K562 (cell line): ENCODE results near the gene TIGAR. TPM values are rescaled to one million over a fixed set of nuclear protein-coding genes. Genes with fewer than 3 reads are reported as not detected.

Experiments
- CBFA2T2 ChIP-seq: fragments of 450-650 bp; conservative IDR thresholded peaks from 2 replicates; pipeline ENCODE4 v1.6.1; 2017; ENCODE audit warnings: mild to moderate bottlenecking
- CBFA2T3 ChIP-seq: fragments of 450-650 bp; IDR thresholded peaks from 2 replicates; pipeline ENCODE4 v1.6.1; 2017
- CCNT2 ChIP-seq: IDR thresholded peaks from 2 replicates; pipeline ENCODE4 v1.6.1; 2011; ENCODE audit warnings: borderline replicate concordance, low read depth, mild to moderate bottlenecking, moderate library complexity, mixed read lengths, low read length; ENCODE audit not compliant: insufficient read length; ENCODE audit errors: extremely low read depth
- CREB1 ChIP-seq, 2 experiments: sonication (generic) in 1 of 2; formaldehyde crosslinking in 1 of 2; IDR thresholded peaks; 2 replicates each; pipeline versions ENCODE4 v1.6.1 to v1.8.0; 2012 to 2022; ENCODE audit warnings: inconsistent platforms in 1 of 2, mild to moderate bottlenecking in 1 of 2, missing genetic modification reagents in 1 of 2, moderate library complexity in 1 of 2
- CREBBP ChIP-seq: IDR thresholded peaks from one replicate; pipeline ENCODE4 v1.6.1; 2012; ENCODE audit warnings: low read depth, mild to moderate bottlenecking, control low read depth, inconsistent platforms, low read length
- CTBP1 ChIP-seq: fragments of 450-650 bp; IDR thresholded peaks from 2 replicates; pipeline ENCODE4 v1.6.1; 2016; ENCODE audit warnings: borderline replicate concordance
- ELF1 ChIP-seq: fragments of 200-800 bp; sonication (Bioruptor generic); IDR thresholded peaks from 2 replicates; pipeline ENCODE4 v1.6.1; 2016; ENCODE audit warnings: missing genetic modification characterization, missing compliant biosample characterization
- ESRRA ChIP-seq: fragments of 450-650 bp; IDR thresholded peaks from 2 replicates; pipeline ENCODE4 v1.6.1; 2014; ENCODE audit warnings: low read depth, mild to moderate bottlenecking, moderate library complexity, borderline replicate concordance
- GABPB1 ChIP-seq: sonication (generic); formaldehyde crosslinking; IDR thresholded peaks from 2 replicates; pipeline ENCODE4 v1.8.0; 2022; ENCODE audit warnings: mild to moderate bottlenecking, missing genetic modification reagents
- GTF2E2 ChIP-seq: fragments of 200-800 bp; sonication (Bioruptor generic); IDR thresholded peaks from 2 replicates; pipeline ENCODE4 v1.6.1; 2016; ENCODE audit warnings: missing genetic modification characterization, missing compliant biosample characterization
- KLF1 ChIP-seq: fragments of 450-650 bp; IDR thresholded peaks from 2 replicates; pipeline ENCODE4 v1.6.1; 2016; ENCODE audit warnings: missing genetic modification characterization, missing compliant biosample characterization
- L3MBTL2 ChIP-seq: fragments of 450-650 bp; IDR thresholded peaks from 2 replicates; pipeline ENCODE4 v1.6.1; 2016; ENCODE audit warnings: mild to moderate bottlenecking, moderate library complexity
- MAZ ChIP-seq, 2 experiments: fragments of 450-650 bp in 1 of 2; sonication (generic) in 1 of 2; formaldehyde crosslinking; IDR thresholded peaks in 1 of 2; conservative IDR thresholded peaks in 1 of 2; 2 replicates each; pipeline versions ENCODE4 v1.4.0 to v1.5.0; 2020; ENCODE audit warnings: mild to moderate bottlenecking in 1 of 2, missing genetic modification reagents in 1 of 2
- MEF2D ChIP-seq: conservative IDR thresholded peaks from 2 replicates; pipeline ENCODE4 v1.6.1; 2016; ENCODE audit warnings: low read depth, missing genetic modification characterization, missing compliant biosample characterization
- NCOA4 ChIP-seq: fragments of 450-650 bp; IDR thresholded peaks from 2 replicates; pipeline ENCODE4 v1.6.1; 2018; ENCODE audit warnings: mild to moderate bottlenecking; ENCODE audit not compliant: partially characterized antibody
- NRF1 ChIP-seq, 2 experiments: fragments of 450-650 bp; IDR thresholded peaks in 1 of 2; conservative IDR thresholded peaks in 1 of 2; 2 replicates each; pipeline ENCODE4 v1.6.1; 2014; ENCODE audit warnings: mild to moderate bottlenecking in 2 of 2
- PHF21A ChIP-seq: fragments of 450-650 bp; IDR thresholded peaks from 2 replicates; pipeline ENCODE4 v1.6.1; 2017; ENCODE audit warnings: low read depth, borderline replicate concordance
- PHF8 ChIP-seq: fragments of 200-600 bp; sonication (generic); IDR thresholded peaks from 2 replicates; pipeline ENCODE4 v1.6.1; 2012; ENCODE audit warnings: mixed run types, mild to moderate bottlenecking, inconsistent platforms, low read length, moderate library complexity, borderline replicate concordance
- PKNOX1 ChIP-seq: fragments of 450-650 bp; IDR thresholded peaks from 2 replicates; pipeline ENCODE4 v1.6.1; 2016
- PTRF ChIP-seq: fragments of 450-650 bp; IDR thresholded peaks from 2 replicates; pipeline ENCODE4 v1.6.1; 2016; ENCODE audit warnings: mild to moderate bottlenecking, missing genetic modification characterization, missing compliant biosample characterization
- PTTG1 ChIP-seq: fragments of 450-650 bp; IDR thresholded peaks from 2 replicates; pipeline ENCODE4 v1.6.1; 2016; ENCODE audit warnings: low read depth, mild to moderate bottlenecking, missing genetic modification characterization, missing compliant biosample characterization
- RB1 ChIP-seq: fragments of 450-650 bp; IDR thresholded peaks from 2 replicates; pipeline ENCODE4 v1.6.1; 2017; ENCODE audit warnings: low read depth, mild to moderate bottlenecking
- SPI1 ChIP-seq: IDR thresholded peaks from 2 replicates; pipeline ENCODE4 v1.6.1; 2011; ENCODE audit warnings: low read depth, low read length, control low read depth, borderline replicate concordance
- TAL1 ChIP-seq: fragments of 450-650 bp; IDR thresholded peaks from 2 replicates; pipeline ENCODE4 v1.6.1; 2016; ENCODE audit warnings: mild to moderate bottlenecking
- ZNF140 ChIP-seq: fragments of 250-450 bp; sonication (Bioruptor Pico); IDR thresholded peaks from 2 replicates; pipeline ENCODE4 v1.8.0; 2021; ENCODE audit warnings: moderate library complexity, mild to moderate bottlenecking, inconsistent platforms
- ZNF395 ChIP-seq: fragments of 200-800 bp; sonication (Bioruptor generic); IDR thresholded peaks from 2 replicates; pipeline ENCODE4 v1.6.1; 2017; ENCODE audit warnings: missing genetic modification characterization, missing compliant biosample characterization
- polyA plus RNA-seq, 8 experiments: library from polyadenylated mRNA; depleted of rRNA in 4 of 8; stranded (reverse) in 5 of 8; unstranded in 3 of 8; fragments of >200 nt; fragmentation: Nextera tagmentation in 2 of 8; fragmentation: Illumina TruSeq in 1 of 8; extraction: Ambion mirVana in 2 of 8; extraction: Trizol in 1 of 8; gene quantifications; 2 replicates each; pipeline versions ENCODE4 v1.2.1 to v1.2.3, GENCODE V29; 2011 to 2014; ENCODE audit warnings: inconsistent platforms in 1 of 8, missing spikeins in 1 of 8
- total RNA-seq, 7 experiments: library from RNA; depleted of rRNA in 6 of 7; stranded (reverse); fragments of >200 nt in 6 of 7; fragmentation: Illumina TruSeq in 2 of 7; extraction: Trizol in 2 of 7; gene quantifications; 2 replicates each; pipeline versions ENCODE4 v1.2.1 to v1.2.3, GENCODE V29; 2011 to 2021; ENCODE audit warnings: low replicate concordance in 1 of 7
- TF ChIP-seq, protein P1 (sequence below): sonication (generic); formaldehyde crosslinking; IDR thresholded peaks from 2 replicates; pipeline ENCODE4 v1.8.0; 2022; ENCODE audit warnings: mild to moderate bottlenecking, missing genetic modification reagents

TIGAR gene
- total and polyA plus RNA-seq, 9 of the 15 experiments (the other 6 are each of a cell fraction or from before 2014, with no cell fraction given) = 0.11 to 1.0 (median 0.53) TPM; not detected in 2

DNA sequence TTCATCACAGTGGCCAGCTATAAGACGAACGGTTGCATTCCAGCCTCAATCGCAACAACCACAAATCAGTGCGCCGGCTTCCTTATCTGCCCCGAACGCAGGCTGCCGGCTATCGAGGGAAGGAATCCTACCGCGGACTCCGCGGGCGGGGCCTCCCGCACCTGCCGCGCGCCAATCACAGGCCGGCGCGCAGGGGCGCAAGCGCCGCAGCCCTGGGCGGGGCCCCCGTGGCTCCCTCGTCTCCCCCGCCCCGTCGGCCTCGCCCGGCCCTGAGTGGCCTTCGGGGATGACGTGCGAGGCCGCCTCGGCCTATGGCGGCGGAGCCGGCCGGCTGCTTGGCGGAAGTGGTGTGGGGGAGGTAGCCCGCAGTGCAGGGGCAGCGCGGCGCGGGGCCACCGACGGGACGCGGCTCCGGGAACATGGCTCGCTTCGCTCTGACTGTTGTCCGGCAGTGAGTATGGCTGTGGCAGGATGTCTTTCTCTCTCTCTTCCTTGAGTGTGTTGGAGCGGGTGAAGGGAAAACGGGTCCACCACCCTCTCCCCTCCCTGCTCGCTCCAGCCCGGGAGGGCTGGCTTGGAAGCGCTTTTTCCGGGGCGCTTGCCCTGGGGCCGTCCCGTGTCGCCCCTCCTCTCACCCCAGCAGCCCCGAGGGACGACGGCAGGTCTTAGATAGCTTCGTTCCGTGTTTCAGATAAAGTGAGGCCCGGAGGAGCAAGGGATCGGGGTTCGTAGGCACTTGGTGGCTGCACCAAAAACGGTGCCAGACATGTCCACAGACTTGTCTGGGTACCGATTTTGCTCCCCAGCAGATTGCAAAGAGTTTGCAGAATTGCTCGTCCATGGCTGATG is at the start of gene TIGAR (continued):
- TF ChIP-seq CCNT2 (peak; percentile 98), PTRF (tag) (no peak), CBFA2T2 (peak; percentile 73), CREB1 (IDR thresholded peaks at IDR 0.05) (peak; percentile 78), CREB1 (CRISPR knock-in tag; IDR thresholded peaks at IDR 0.05) (peak; percentile 79), MAZ (CRISPR knock-in tag; conservative IDR thresholded peaks at IDR 0.05 in 1 of 2, IDR thresholded peaks at IDR 0.05 in 1 of 2) (peak; percentile 79 to 89; a peak in 3 of 4 replicates), PHF8 (peak; percentile 52; the same call in 1 of the 2 replicates), GABPB1 (peak; percentile 88), ELF1 (tag) (peak; percentile 84), TAL1 (peak; percentile 25; the same call in 1 of the 2 replicates), PTTG1 (no peak), PKNOX1 (peak; percentile 47), CTBP1 (peak; percentile 91), NCOA4 (no peak), CREBBP (no peak), NRF1 (conservative IDR thresholded peaks at IDR 0.05 in 1 of 2, IDR thresholded peaks at IDR 0.05 in 1 of 2) (peak; percentile 90 to 91), CBFA2T3 (peak; percentile 85), L3MBTL2 (peak; percentile 61), SPI1 (0 out of 2 replicates have a peak, but pooled peaks have one; percentile 13), GTF2E2 (tag) (no peak), ZNF140 (CRISPR knock-in tag) (no peak), PHF21A (peak; percentile 94), RB1 (0 out of 2 replicates have a peak, but pooled peaks have one; percentile 39), KLF1 (tag) (0 out of 2 replicates have a peak, but pooled peaks have one; percentile 17), ZNF395 (CRISPR knock-in tag) (peak; percentile 66), MEF2D (tag) (no peak), ESRRA (peak; percentile 87; the same call in 1 of the 2 replicates)
- TF ChIP-seq, protein P1, sequence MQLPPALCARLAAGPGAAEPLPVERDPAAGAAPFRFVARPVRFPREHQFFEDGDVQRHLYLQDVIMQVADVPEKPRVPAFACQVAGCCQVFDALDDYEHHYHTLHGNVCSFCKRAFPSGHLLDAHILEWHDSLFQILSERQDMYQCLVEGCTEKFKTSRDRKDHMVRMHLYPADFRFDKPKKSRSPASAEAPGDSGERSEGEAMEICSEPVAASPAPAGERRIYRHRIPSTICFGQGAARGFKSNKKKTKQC (CRISPR knock-in tag) = no peak
